HepG2 (cell line): ENCODE data around the gene ZNF331.

Experiments used
- EZH2 ChIP-seq: conservative IDR thresholded peaks from 2 replicates; pipeline ENCODE4 v1.6.1; 2012; ENCODE audit warnings: mild to moderate bottlenecking, low read depth, low read length, moderate library complexity
- HDAC2 ChIP-seq: sonication (generic); formaldehyde crosslinking; IDR thresholded peaks from 2 replicates; pipeline ENCODE4 v1.4.0; 2020; ENCODE audit warnings: missing genetic modification reagents
- HNF4G ChIP-seq, 2 experiments: sonication (generic) in 1 of 2; formaldehyde crosslinking in 1 of 2; IDR thresholded peaks; 2 replicates each; pipeline versions ENCODE4 v1.4.0 to v1.6.1; 2011 to 2020; ENCODE audit warnings: borderline replicate concordance in 2 of 2, low read depth in 2 of 2, mild to moderate bottlenecking in 2 of 2, low read length in 1 of 2, missing genetic modification reagents in 1 of 2, moderate library complexity in 1 of 2
- RARG ChIP-seq: sonication (generic); formaldehyde crosslinking; IDR thresholded peaks from 2 replicates; pipeline ENCODE4 v1.4.0; 2020; ENCODE audit warnings: low read depth, mild to moderate bottlenecking, missing genetic modification reagents
- RORA ChIP-seq: sonication (generic); formaldehyde crosslinking; IDR thresholded peaks from 2 replicates; pipeline ENCODE4 v1.5.0; 2020; ENCODE audit warnings: mild to moderate bottlenecking, missing genetic modification reagents, moderate library complexity
- SMARCE1 ChIP-seq: fragments of 450-650 bp; IDR thresholded peaks from 2 replicates; pipeline ENCODE4 v1.6.1; 2017; ENCODE audit warnings: borderline replicate concordance
- ZMAT3 ChIP-seq: sonication (generic); formaldehyde crosslinking; conservative IDR thresholded peaks from 2 replicates; pipeline ENCODE4 v1.7.0; 2021; ENCODE audit warnings: missing genetic modification reagents
- ZNF510 ChIP-seq: sonication (generic); formaldehyde crosslinking; IDR thresholded peaks from 2 replicates; pipeline ENCODE4 v1.4.0; 2020; ENCODE audit warnings: low read depth, mild to moderate bottlenecking, missing genetic modification reagents
- ZNF530 ChIP-seq: sonication (generic); formaldehyde crosslinking; IDR thresholded peaks from 2 replicates; pipeline ENCODE4 v1.5.0; 2020; ENCODE audit warnings: low read depth, mild to moderate bottlenecking, missing genetic modification reagents
- TF ChIP-seq, protein P1 (sequence below): sonication (generic); formaldehyde crosslinking; IDR thresholded peaks from 2 replicates; pipeline ENCODE4 v1.4.0; 2020; ENCODE audit warnings: mild to moderate bottlenecking, missing genetic modification reagents
- TF ChIP-seq, protein P2 (sequence below): sonication (generic); formaldehyde crosslinking; IDR thresholded peaks from 2 replicates; pipeline ENCODE4 v1.5.0; 2020; ENCODE audit warnings: mild to moderate bottlenecking, missing genetic modification reagents, moderate library complexity
- TF ChIP-seq, protein P3 (sequence below): sonication (generic); formaldehyde crosslinking; IDR thresholded peaks from 2 replicates; pipeline ENCODE4 v1.4.0; 2020; ENCODE audit warnings: low read depth, mild to moderate bottlenecking, missing genetic modification reagents
- TF ChIP-seq, protein P4 (sequence below): sonication (generic); formaldehyde crosslinking; IDR thresholded peaks from 2 replicates; pipeline ENCODE4 v1.5.1; 2020; ENCODE audit warnings: missing genetic modification reagents, mild to moderate bottlenecking, borderline replicate concordance

DNA sequence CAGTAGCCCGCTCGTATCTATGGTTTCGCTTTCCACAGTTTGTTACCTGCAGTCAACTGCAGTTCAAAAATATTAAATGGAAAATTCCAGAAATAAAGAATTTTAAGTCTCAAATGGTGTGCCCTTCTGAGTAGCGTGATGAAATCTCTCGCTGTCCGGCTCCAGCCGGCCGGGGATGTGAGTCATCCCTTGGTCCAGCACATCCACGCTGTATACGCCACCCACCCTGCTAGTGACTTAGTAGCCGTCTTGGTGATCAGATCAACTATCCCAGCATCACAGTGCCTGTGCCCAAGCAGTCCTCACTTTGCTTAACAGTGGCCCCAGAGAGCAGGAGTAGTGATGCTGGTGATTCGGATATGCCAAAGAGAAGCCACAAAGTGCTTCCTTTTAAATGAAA, 40.0 kb downstream of the ZNF331 start:
- TF ChIP-seq SMARCE1 (no peak), ZMAT3 (CRISPR knock-in tag) (no peak), ZNF530 (CRISPR knock-in tag) (no peak), RARG (no peak), HDAC2 (CRISPR knock-in tag) (no peak), RORA (CRISPR knock-in tag) (no peak), EZH2 (no peak), ZNF510 (CRISPR knock-in tag) (no peak), HNF4G (IDR thresholded peaks at IDR 0.05; ENCODE audit: borderline replicate concordance, low read depth, low read length) (no peak), HNF4G (CRISPR knock-in tag; IDR thresholded peaks at IDR 0.05; ENCODE audit: borderline replicate concordance, low read depth) (no peak)
- TF ChIP-seq, protein P1, sequence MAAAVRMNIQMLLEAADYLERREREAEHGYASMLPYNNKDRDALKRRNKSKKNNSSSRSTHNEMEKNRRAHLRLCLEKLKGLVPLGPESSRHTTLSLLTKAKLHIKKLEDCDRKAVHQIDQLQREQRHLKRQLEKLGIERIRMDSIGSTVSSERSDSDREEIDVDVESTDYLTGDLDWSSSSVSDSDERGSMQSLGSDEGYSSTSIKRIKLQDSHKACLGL: no peak
- TF ChIP-seq, protein P2, sequence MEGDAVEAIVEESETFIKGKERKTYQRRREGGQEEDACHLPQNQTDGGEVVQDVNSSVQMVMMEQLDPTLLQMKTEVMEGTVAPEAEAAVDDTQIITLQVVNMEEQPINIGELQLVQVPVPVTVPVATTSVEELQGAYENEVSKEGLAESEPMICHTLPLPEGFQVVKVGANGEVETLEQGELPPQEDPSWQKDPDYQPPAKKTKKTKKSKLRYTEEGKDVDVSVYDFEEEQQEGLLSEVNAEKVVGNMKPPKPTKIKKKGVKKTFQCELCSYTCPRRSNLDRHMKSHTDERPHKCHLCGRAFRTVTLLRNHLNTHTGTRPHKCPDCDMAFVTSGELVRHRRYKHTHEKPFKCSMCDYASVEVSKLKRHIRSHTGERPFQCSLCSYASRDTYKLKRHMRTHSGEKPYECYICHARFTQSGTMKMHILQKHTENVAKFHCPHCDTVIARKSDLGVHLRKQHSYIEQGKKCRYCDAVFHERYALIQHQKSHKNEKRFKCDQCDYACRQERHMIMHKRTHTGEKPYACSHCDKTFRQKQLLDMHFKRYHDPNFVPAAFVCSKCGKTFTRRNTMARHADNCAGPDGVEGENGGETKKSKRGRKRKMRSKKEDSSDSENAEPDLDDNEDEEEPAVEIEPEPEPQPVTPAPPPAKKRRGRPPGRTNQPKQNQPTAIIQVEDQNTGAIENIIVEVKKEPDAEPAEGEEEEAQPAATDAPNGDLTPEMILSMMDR: no peak
- TF ChIP-seq, protein P3, sequence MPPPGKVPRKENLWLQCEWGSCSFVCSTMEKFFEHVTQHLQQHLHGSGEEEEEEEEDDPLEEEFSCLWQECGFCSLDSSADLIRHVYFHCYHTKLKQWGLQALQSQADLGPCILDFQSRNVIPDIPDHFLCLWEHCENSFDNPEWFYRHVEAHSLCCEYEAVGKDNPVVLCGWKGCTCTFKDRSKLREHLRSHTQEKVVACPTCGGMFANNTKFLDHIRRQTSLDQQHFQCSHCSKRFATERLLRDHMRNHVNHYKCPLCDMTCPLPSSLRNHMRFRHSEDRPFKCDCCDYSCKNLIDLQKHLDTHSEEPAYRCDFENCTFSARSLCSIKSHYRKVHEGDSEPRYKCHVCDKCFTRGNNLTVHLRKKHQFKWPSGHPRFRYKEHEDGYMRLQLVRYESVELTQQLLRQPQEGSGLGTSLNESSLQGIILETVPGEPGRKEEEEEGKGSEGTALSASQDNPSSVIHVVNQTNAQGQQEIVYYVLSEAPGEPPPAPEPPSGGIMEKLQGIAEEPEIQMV (CRISPR knock-in tag): no peak
- TF ChIP-seq, protein P4, sequence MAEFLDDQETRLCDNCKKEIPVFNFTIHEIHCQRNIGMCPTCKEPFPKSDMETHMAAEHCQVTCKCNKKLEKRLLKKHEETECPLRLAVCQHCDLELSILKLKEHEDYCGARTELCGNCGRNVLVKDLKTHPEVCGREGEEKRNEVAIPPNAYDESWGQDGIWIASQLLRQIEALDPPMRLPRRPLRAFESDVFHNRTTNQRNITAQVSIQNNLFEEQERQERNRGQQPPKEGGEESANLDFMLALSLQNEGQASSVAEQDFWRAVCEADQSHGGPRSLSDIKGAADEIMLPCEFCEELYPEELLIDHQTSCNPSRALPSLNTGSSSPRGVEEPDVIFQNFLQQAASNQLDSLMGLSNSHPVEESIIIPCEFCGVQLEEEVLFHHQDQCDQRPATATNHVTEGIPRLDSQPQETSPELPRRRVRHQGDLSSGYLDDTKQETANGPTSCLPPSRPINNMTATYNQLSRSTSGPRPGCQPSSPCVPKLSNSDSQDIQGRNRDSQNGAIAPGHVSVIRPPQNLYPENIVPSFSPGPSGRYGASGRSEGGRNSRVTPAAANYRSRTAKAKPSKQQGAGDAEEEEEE (CRISPR knock-in tag): no peak
